B cell (primary cell): ENCODE results near the gene TMEM266. TPM values are rescaled to one million over a fixed set of nuclear protein-coding genes. Genes with fewer than 3 reads are reported as not detected.

Experiments
- ATAC-seq: fragments of 200-7000 bp; cut with Tn5 transposase; one replicate; pipeline ENCODE4 v1.10.0; 2021; ENCODE audit warnings: low read depth, mild to moderate bottlenecking, moderate number of reproducible peaks, moderate library complexity
- CTCF ChIA-PET: fragments of 350-600 bp; sonication (Branson Sonifier 250); formaldehyde crosslinking; loops from one replicate; lab custom pipeline; 2021; ENCODE audit warnings: antibody characterized with exemption, inconsistent platforms; lab: Charles Lee
- POLR2A ChIA-PET: fragments of 350-600 bp; sonication (Branson Sonifier 250); formaldehyde crosslinking; loops from one replicate; lab custom pipeline; 2021; ENCODE audit warnings: antibody characterized with exemption; lab: Charles Lee
- DNase-seq: peaks from one replicate; pipeline ENCODE4 v3.0.0; 2013
- H2AFZ ChIP-seq: 2 replicates; pipeline ENCODE4 v1.6.1; 2012; ENCODE audit warnings: mild to moderate bottlenecking, low read depth, low read length; ENCODE audit not compliant: insufficient read depth, poor library complexity, severe bottlenecking
- H3K27ac ChIP-seq, 2 donors: 1 replicate in 1 of 2; 2 replicates in 1 of 2; pipeline ENCODE4 v1.5.1; 2012 to 2013; ENCODE audit warnings: low read length in 2 of 2, mild to moderate bottlenecking in 2 of 2, moderate library complexity in 1 of 2
- H3K27me3 ChIP-seq, 4 experiments: fragments of 200-600 bp in 1 of 4; sonication (generic) in 1 of 4; replicated peaks in 1 of 4; 1 replicate in 2 of 4; 2 replicates in 2 of 4; pipeline versions ENCODE4 v1.6.1 to v1.7.0; 2013 to 2016; ENCODE audit warnings: low read length in 3 of 4, mild to moderate bottlenecking in 2 of 4, mixed read lengths in 1 of 4, moderate library complexity in 1 of 4; ENCODE audit not compliant: insufficient read depth in 4 of 4, control insufficient read depth in 3 of 4; ENCODE audit errors: control extremely low read depth in 1 of 4
- H3K36me3 ChIP-seq, 2 experiments: replicated peaks in 1 of 2; 1 replicate in 1 of 2; 2 replicates in 1 of 2; pipeline versions ENCODE4 v1.6.1 to v1.7.1; 2013; ENCODE audit warnings: low read length in 1 of 2; ENCODE audit not compliant: insufficient read depth in 2 of 2, control insufficient read depth in 1 of 2; ENCODE audit errors: control extremely low read depth in 1 of 2, extremely low read depth in 1 of 2
- H3K4me1 ChIP-seq, 2 donors: fragments of 200-600 bp in 1 of 2; sonication (generic) in 1 of 2; 1 replicate in 1 of 2; 2 replicates in 1 of 2; pipeline versions ENCODE4 v1.5.1 to v1.6.1; 2013 to 2017; ENCODE audit warnings: low read length in 2 of 2; ENCODE audit not compliant: control insufficient read depth in 2 of 2, insufficient read depth in 2 of 2
- H3K4me2 ChIP-seq: replicated peaks from 2 replicates; pipeline ENCODE3; 2012; ENCODE audit warnings: mild to moderate bottlenecking, low read depth, low read length; ENCODE audit not compliant: poor library complexity, severe bottlenecking
- H3K4me3 ChIP-seq, 5 experiments: fragments of 200-600 bp in 1 of 5; sonication (generic) in 1 of 5; 1 replicate in 3 of 5; 2 replicates in 2 of 5; pipeline versions ENCODE4 v1.5.1 to v1.7.0; 2011 to 2016; ENCODE audit warnings: low read length in 4 of 5, mild to moderate bottlenecking in 4 of 5, low read depth in 2 of 5, control low read depth in 1 of 5, moderate library complexity in 1 of 5; ENCODE audit not compliant: insufficient read depth in 1 of 5; ENCODE audit errors: control extremely low read depth in 1 of 5, extremely low read depth in 1 of 5
- H3K79me2 ChIP-seq: fragments of 200-600 bp; sonication (generic); one replicate; pipeline ENCODE4 v1.6.0; 2016; ENCODE audit warnings: low read length; ENCODE audit not compliant: control insufficient read depth, insufficient read depth
- H3K9ac ChIP-seq: fragments of 200-600 bp; sonication (generic); 2 replicates; pipeline ENCODE4 v1.6.1; 2017; ENCODE audit warnings: mild to moderate bottlenecking, low read length, moderate library complexity
- H3K9me3 ChIP-seq, 3 donors: one replicate each; pipeline versions ENCODE4 v1.6.1 to v1.7.1; 2013; ENCODE audit warnings: low read length in 2 of 3; ENCODE audit not compliant: control insufficient read depth in 2 of 3, insufficient read depth in 1 of 3; ENCODE audit errors: control extremely low read depth in 1 of 3
- H4K20me1 ChIP-seq: 2 replicates; pipeline ENCODE4 v1.6.0; 2012; ENCODE audit warnings: mild to moderate bottlenecking, low read length; ENCODE audit not compliant: insufficient read depth, control insufficient read depth, poor library complexity, severe bottlenecking
- H3K27ac Mint-ChIP-seq: one replicate; pipeline ENCODE4 v1.8.0; 2021; ENCODE audit warnings: mixed read lengths
- H3K27me3 Mint-ChIP-seq: one replicate; pipeline ENCODE4 v1.8.0; 2021; ENCODE audit warnings: mixed read lengths
- H3K4me1 Mint-ChIP-seq: one replicate; pipeline ENCODE4 v1.8.0; 2021; ENCODE audit warnings: mixed read lengths
- H3K4me3 Mint-ChIP-seq: one replicate; pipeline ENCODE4 v1.8.0; 2021; ENCODE audit warnings: mixed read lengths
- H3K9me3 Mint-ChIP-seq: one replicate; pipeline ENCODE4 v1.8.0; 2022; ENCODE audit warnings: mixed read lengths; ENCODE audit not compliant: insufficient read depth
- EZH2 ChIP-seq: IDR thresholded peaks from 2 replicates; pipeline ENCODE4 v1.6.1; 2012; ENCODE audit warnings: borderline replicate concordance, low read depth, mild to moderate bottlenecking, moderate library complexity, low read length; ENCODE audit not compliant: insufficient read depth, poor library complexity, severe bottlenecking
- WGBS: methylation state at CpG from one replicate; pipeline ENCODE4 v1.1.5; 2013; ENCODE audit warnings: missing lambda C conversion rate; ENCODE audit not compliant: insufficient coverage; 5-methylcytosine and 5-hydroxymethylcytosine counted together
- intact Hi-C: fragments of 100-400 bp; cut with micrococcal nuclease; formaldehyde crosslinking; loops from one replicate; pipeline ENCODE4 v1.10.0; 2022
- polyA plus RNA-seq: library from polyadenylated mRNA; depleted of rRNA; stranded (reverse); fragments of >200 nt; gene quantifications from 2 replicates; pipeline ENCODE4 v1.2.3, GENCODE V29; 2012
- total RNA-seq, 2 donors: library from RNA; stranded (reverse); fragments of 120-200 nt in 1 of 2; gene quantifications; 1 replicate in 1 of 2; 2 replicates in 1 of 2; pipeline versions ENCODE4 v1.2.3 to v1.2.4, GENCODE V29; 2013 to 2022
- TF ChIP-seq, protein P1 (sequence below): fragments of 200-600 bp; IDR thresholded peaks from one replicate; pipeline ENCODE4 v1.8.0; 2022; ENCODE audit warnings: antibody characterized with exemption, mild to moderate bottlenecking

Gene TMEM266
- total and polyA plus RNA-seq, 2 donors (not counting 1 experiment from before 2014, with no cell fraction given): not detected

DNA sequence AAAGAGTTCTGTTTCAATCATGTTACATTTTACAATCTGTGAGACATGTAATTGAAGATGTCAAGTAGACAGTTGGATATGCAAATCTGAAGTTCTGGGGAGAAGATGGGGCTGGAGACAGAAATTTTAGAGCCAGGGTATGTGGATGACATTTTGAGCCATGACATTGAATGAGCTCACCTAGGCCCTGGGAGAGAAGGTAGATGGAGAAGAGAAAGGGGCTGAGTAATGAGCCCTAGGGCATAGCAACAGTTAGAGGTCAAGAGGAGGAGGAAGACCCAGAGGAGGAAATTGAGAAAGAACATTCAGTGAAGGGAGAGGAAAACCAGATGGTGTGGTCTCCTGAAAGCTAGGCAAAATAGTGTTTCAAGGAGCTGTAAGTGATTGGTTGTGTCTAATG is 15.3 kb downstream of the TMEM266 start:
- intact Hi-C loops: no loop called here
- Histone ChIP-seq H3K27ac (no peak overlapping the region), H3K36me3 (no peaks in the 10 kb centered on the region), H3K79me2 (no peaks in the 10 kb centered on the region), H3K4me3 (no peak overlapping the region), H4K20me1 (no peaks in the 10 kb centered on the region), H3K9ac (no peak overlapping the region), H2AFZ (no peak overlapping the region), H3K9me3 (no peaks in the 10 kb centered on the region), H3K27me3 (peaks cover 0 to 8% (median 1%) of the 10 kb centered on the region in 4 experiments), H3K4me1 (no peaks in the 10 kb centered on the region), H3K4me2 (no peak overlapping the region)
- TF ChIP-seq, protein P1, sequence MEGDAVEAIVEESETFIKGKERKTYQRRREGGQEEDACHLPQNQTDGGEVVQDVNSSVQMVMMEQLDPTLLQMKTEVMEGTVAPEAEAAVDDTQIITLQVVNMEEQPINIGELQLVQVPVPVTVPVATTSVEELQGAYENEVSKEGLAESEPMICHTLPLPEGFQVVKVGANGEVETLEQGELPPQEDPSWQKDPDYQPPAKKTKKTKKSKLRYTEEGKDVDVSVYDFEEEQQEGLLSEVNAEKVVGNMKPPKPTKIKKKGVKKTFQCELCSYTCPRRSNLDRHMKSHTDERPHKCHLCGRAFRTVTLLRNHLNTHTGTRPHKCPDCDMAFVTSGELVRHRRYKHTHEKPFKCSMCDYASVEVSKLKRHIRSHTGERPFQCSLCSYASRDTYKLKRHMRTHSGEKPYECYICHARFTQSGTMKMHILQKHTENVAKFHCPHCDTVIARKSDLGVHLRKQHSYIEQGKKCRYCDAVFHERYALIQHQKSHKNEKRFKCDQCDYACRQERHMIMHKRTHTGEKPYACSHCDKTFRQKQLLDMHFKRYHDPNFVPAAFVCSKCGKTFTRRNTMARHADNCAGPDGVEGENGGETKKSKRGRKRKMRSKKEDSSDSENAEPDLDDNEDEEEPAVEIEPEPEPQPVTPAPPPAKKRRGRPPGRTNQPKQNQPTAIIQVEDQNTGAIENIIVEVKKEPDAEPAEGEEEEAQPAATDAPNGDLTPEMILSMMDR: no peak
- TF ChIP-seq EZH2: no peak
- ChIA-PET CTCF (interaction anchor here (1.3 kb wide), 1 partner anchor 64 kb away, joined by 6 read pairs; no protein-coding TSS in a partner anchor), POLR2A (no interaction called here)
- ATAC-seq (no peak), DNase-seq (no peak)
- H3K4me1 Mint-ChIP-seq: no peaks in the 10 kb centered on the region
- no peaks in the 10 kb centered on the region for H3K9me3 Mint-ChIP-seq
- H3K27me3 Mint-ChIP-seq: peaks cover 8% of the 10 kb centered on the region
- no peak overlapping the region for H3K4me3 Mint-ChIP-seq
- H3K27ac Mint-ChIP-seq: no peak overlapping the region

DNA sequence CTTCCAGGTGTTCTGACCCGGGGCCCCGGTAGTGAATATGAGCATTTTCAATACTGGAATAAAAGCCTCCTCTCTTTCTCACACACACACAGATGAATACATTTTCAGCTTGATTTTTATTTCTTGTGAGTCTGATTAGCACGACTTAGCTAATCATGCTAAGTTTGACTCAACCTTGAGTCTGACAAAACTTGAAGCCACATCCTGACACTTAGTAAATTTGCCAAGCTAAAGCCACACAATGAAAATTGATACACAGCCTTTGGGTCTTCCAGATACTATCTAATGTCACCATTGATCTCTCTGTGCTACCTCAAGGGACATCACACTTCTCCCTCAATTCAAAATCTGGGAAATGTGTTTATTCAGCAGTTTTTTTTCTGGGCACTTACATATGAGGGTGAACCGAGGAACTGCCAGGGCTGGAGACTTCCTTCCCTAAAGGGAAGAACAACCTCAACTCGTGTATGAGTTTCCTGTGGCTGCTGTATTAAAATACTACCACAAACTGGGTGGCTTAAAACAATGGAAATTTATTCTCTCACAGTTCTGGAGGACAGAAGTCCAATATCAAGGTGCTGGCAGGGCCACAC is 18.6 kb downstream of the TMEM266 start:
- ATAC-seq (no peak), DNase-seq (no peak)
- H3K36me3 ChIP-seq: no peaks in the 10 kb centered on the region
- Mint-ChIP-seq H3K4me1 (no peaks in the 10 kb centered on the region), H3K27ac (no peak overlapping the region), H3K9me3 (no peaks in the 10 kb centered on the region), H3K27me3 (peaks cover 12% of the 10 kb centered on the region), H3K4me3 (no peak overlapping the region)
- H3K79me2 ChIP-seq: no peaks in the 10 kb centered on the region
- H4K20me1 ChIP-seq: no peaks in the 10 kb centered on the region
- no peaks in the 10 kb centered on the region for H3K27me3 ChIP-seq
- no peak overlapping the region for H3K4me3 ChIP-seq
- intact Hi-C loops: no loop called here
- ChIA-PET CTCF (no interaction called here), POLR2A (no interaction called here)
- WGBS: no CpG with 5 or more reads among the region's 5 CpGs
- no peak overlapping the region for H2AFZ ChIP-seq
- no peak overlapping the region for H3K4me2 ChIP-seq
- no peak overlapping the region for H3K27ac ChIP-seq
- no peaks in the 10 kb centered on the region for H3K4me1 ChIP-seq
- no peaks in the 10 kb centered on the region for H3K9me3 ChIP-seq
- TF ChIP-seq EZH2: no peak
- TF ChIP-seq, protein P1: no peak
- H3K9ac ChIP-seq: no peak overlapping the region
